ENCODE data around the gene LRRC52. TPM values are rescaled to one million over a fixed set of nuclear protein-coding genes. Genes with fewer than 3 reads are reported as not detected.

LRRC52 gene
- total and polyA plus RNA-seq, 9 of the 15 experiments (the other 6 are each of a cell fraction or from before 2014, with no cell fraction given) = not detected

DNA sequence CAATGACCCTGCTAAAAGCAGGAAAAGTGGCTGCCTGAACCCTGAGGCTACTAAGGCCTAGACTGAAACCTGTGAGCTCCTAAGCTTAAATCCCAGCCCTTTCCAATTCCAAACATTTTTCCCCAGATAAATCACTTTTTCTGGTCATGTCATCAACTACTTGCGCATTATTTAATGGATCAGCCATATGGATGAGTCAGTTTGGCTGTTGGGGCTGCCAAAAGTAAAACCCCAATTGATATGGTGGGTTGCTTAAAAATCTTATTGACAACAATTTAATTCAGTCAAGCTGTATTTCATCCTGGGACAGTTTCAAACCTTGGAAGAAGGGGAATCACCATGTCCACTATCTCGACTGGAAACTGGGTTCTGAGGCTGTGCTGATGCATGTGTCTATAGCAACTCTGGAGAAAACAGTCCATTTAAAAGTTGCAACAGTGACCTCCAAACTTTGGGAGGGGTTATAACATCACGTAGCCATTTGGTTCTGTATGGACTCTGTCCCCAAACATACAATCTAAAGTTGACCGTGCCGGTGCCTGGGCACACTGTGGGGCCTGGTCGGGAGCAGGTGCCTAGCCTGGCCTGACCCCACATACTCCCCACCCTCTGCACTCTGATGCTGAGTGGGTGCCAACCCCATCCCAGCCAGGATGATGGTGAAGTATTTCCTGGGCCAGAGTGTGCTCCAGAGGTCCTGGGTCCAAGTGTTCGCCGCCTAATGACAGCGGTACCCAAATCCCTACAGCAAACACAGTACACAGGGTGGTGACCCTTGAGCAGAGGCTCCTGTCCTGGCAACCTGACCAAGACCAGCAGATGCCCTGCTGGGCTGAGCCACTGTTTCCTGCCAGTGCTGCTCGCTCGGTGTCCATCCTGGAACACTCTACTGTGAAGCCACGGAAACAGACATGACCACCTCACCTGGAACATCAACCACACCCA lies 46.5 kb upstream of the LRRC52 start:
- H3K27ac ChIP-seq (ENCODE audit: extremely low read depth, low read depth, low read length) = no peak overlapping the region
- intact Hi-C loops (cut with micrococcal nuclease) (no loop called here), in situ Hi-C loops (cut with MboI) (no loop called here)
- no peaks in the 10 kb centered on the region for H3K36me3 ChIP-seq (ENCODE audit: control insufficient read depth, insufficient read depth, low read length)
- no peak overlapping the region for H2AFZ ChIP-seq (ENCODE audit: low read depth, low read length)
- no peak overlapping the region for H3K4me3 ChIP-seq
- ChIA-PET POLR2A (interaction anchor here (0.6 kb wide), 1 partner anchor 134 kb away, joined by 4 read pairs; the partner anchor contains the start of gene MGST3), CTCF (ENCODE audit: low intra/inter-chr PET ratio) (no interaction called here)
- no peak for FAIRE-seq
- no peak overlapping the region for H3K9ac ChIP-seq (ENCODE audit: insufficient read depth in 1 of 2, low read depth in 2 of 2, low read length in 2 of 2)
- WGBS (ENCODE audit: insufficient coverage, low coverage, missing lambda C conversion rate) = under 1% methylated on average over 12 of the region's 12 CpGs
- 0 out of 5 replicates have a peak, but pooled peaks cover 0 to 11% of the 10 kb centered on the region in 2 experiments for H3K27me3 ChIP-seq (ENCODE audit: control insufficient read depth in 2 of 2, insufficient read depth in 2 of 2, low read length in 2 of 2)
- no peaks in the 10 kb centered on the region for H3K79me2 ChIP-seq (ENCODE audit: control insufficient read depth, insufficient read depth, low read length)
- no peak for ATAC-seq
- no peaks in the 10 kb centered on the region for H3K4me1 ChIP-seq (replicated peaks in 1 of 2; ENCODE audit: control insufficient read depth in 2 of 2, insufficient read depth in 2 of 2, low read length in 2 of 2)
- no peak overlapping the region for H3K4me2 ChIP-seq (ENCODE audit: insufficient read depth, low read length)
- no peaks in the 10 kb centered on the region for H3K9me1 ChIP-seq (ENCODE audit: control insufficient read depth, insufficient read depth, low read length)
- no peaks in the 10 kb centered on the region for H4K20me1 ChIP-seq (replicated peaks; ENCODE audit: control insufficient read depth, insufficient read depth, low read length)
- no peak for DNase-seq (ENCODE audit: extremely low read depth in 1 of 4, low spot score in 3 of 4)
- no peaks in the 10 kb centered on the region for H3K9me3 ChIP-seq (replicated peaks; ENCODE audit: control insufficient read depth, insufficient read depth, low read depth, low read length)
- no TSS peak for BruUV-seq (replicated peaks)
- TF ChIP-seq ZNF518B (CRISPR knock-in tag; IDR thresholded peaks at IDR 0.05) = no peak
- TF ChIP-seq BCOR (IDR thresholded peaks at IDR 0.05) = no peak
- no peak for TF ChIP-seq BMI1 (IDR thresholded peaks at IDR 0.05; ENCODE audit: low read length)
- TF ChIP-seq CEBPB (tag; IDR thresholded peaks at IDR 0.05) = no peak
- no peak for TF ChIP-seq POLR3G (IDR thresholded peaks at IDR 0.05; ENCODE audit: extremely low read depth, insufficient read length, insufficient replicate concordance)
- TF ChIP-seq PHF21A (IDR thresholded peaks at IDR 0.05; ENCODE audit: borderline replicate concordance, low read depth) = no peak
- no peak for TF ChIP-seq TARDBP (IDR thresholded peaks at IDR 0.05)
- no peak for TF ChIP-seq CREBBP (IDR thresholded peaks at IDR 0.05; ENCODE audit: low read depth, low read length)
- no peak for TF ChIP-seq CUX1 (CRISPR knock-in tag; IDR thresholded peaks at IDR 0.05)
- TF ChIP-seq RBM34 (IDR thresholded peaks at IDR 0.05; ENCODE audit: borderline replicate concordance, insufficient read depth, low read length) = no peak
- no peak for TF ChIP-seq TAF9B (IDR thresholded peaks at IDR 0.05; ENCODE audit: partially characterized antibody)
- no peak for TF ChIP-seq MCM7 (IDR thresholded peaks at IDR 0.05)
- TF ChIP-seq ZNF3 (CRISPR knock-in tag; IDR thresholded peaks at IDR 0.05) = no peak
